Measurements from ENCODE around the gene RPUSD1. TPM values are rescaled to one million over a fixed set of nuclear protein-coding genes. Genes with fewer than 3 reads are reported as not detected.

Gene RPUSD1
- polyA plus RNA-seq, 1 donor (not counting 4 experiments of a cell fraction or from before 2014, with no cell fraction given): 11.9 TPM

GRCh38 chr16:760065-760464 lies 28.1 kb downstream of the RPUSD1 start:
- H3K9me3 ChIP-seq (ENCODE audit: control insufficient read depth, low read depth, low read length): no peaks in the 10 kb centered on the region
- peak overlapping the region; percentile 33 for H2AFZ ChIP-seq (ENCODE audit: control insufficient read depth, low read length)
- dilution Hi-C loops (cut with MboI; ENCODE audit: extremely low pct_ligation_motif_present, low sequenced_read_pairs): no loop called here
- H4K20me1 ChIP-seq (ENCODE audit: control insufficient read depth, extremely low read depth, insufficient read depth, low read length): no peaks in the 10 kb centered on the region
- H3K9me1 ChIP-seq (ENCODE audit: control insufficient read depth, extremely low read depth, insufficient read depth, low read length): no peaks in the 10 kb centered on the region
- no peaks in the 10 kb centered on the region for H3K36me3 ChIP-seq (ENCODE audit: control insufficient read depth in 2 of 2, extremely low read depth in 1 of 2, insufficient read depth in 2 of 2, low read length in 2 of 2)
- TF ChIP-seq CTCF (optimal IDR thresholded peaks at IDR 0.05 in 1 of 3, IDR thresholded peaks at IDR 0.05 in 1 of 3, conservative IDR thresholded peaks at IDR 0.05 in 1 of 3; ENCODE audit: extremely low read depth in 1 of 3, insufficient read depth in 2 of 3, low read length in 3 of 3) (no peak), EZH2 (IDR thresholded peaks at IDR 0.05; ENCODE audit: low read length) (no peak)
- DNase-seq (ENCODE audit: low read depth, low spot score) (no peak), FAIRE-seq (no peak)
- no peaks in the 10 kb centered on the region for H3K27me3 ChIP-seq (ENCODE audit: control insufficient read depth, extremely low read depth, insufficient read depth, low read length)
- peak overlapping the region; percentile 63 for H3K9ac ChIP-seq (ENCODE audit: control insufficient read depth, extremely low read depth, insufficient read depth, low read length)
- no peaks in the 10 kb centered on the region for H3K79me2 ChIP-seq (ENCODE audit: control insufficient read depth, insufficient read depth, low read length)
- H3K4me2 ChIP-seq (ENCODE audit: control insufficient read depth, extremely low read depth, insufficient read depth, low read depth, low read length): no peak overlapping the region
- H3K4me1 ChIP-seq (ENCODE audit: control insufficient read depth, extremely low read depth, insufficient read depth, low read length): peaks cover 34% of the 10 kb centered on the region
- H3K4me3 ChIP-seq (ENCODE audit: control insufficient read depth in 2 of 3, extremely low read depth in 1 of 3, insufficient read depth in 2 of 3, low read depth in 1 of 3, low read length in 3 of 3): no peak overlapping the region
- peak overlapping the region; percentile 74 for H3K27ac ChIP-seq (ENCODE audit: control insufficient read depth, insufficient read depth, low read length)

- dilution Hi-C loops (cut with MboI; ENCODE audit: extremely low pct_ligation_motif_present, low sequenced_read_pairs): no loop called here
- no peak for FAIRE-seq
- Histone ChIP-seq H3K79me2 (ENCODE audit: control insufficient read depth, insufficient read depth, low read length) (no peaks in the 10 kb centered on the region), H3K9me1 (ENCODE audit: control insufficient read depth, extremely low read depth, insufficient read depth, low read length) (no peaks in the 10 kb centered on the region), H3K36me3 (ENCODE audit: control insufficient read depth in 2 of 2, extremely low read depth in 1 of 2, insufficient read depth in 2 of 2, low read length in 2 of 2) (no peaks in the 10 kb centered on the region), H3K4me2 (ENCODE audit: control insufficient read depth, extremely low read depth, insufficient read depth, low read depth, low read length) (no peak overlapping the region), H3K9me3 (ENCODE audit: control insufficient read depth, low read depth, low read length) (no peaks in the 10 kb centered on the region), H3K4me3 (ENCODE audit: control insufficient read depth in 2 of 3, extremely low read depth in 1 of 3, insufficient read depth in 2 of 3, low read depth in 1 of 3, low read length in 3 of 3) (no peak overlapping the region), H2AFZ (ENCODE audit: control insufficient read depth, low read length) (no peak overlapping the region), H4K20me1 (ENCODE audit: control insufficient read depth, extremely low read depth, insufficient read depth, low read length) (no peaks in the 10 kb centered on the region), H3K9ac (ENCODE audit: control insufficient read depth, extremely low read depth, insufficient read depth, low read length) (no peak overlapping the region), H3K27ac (ENCODE audit: control insufficient read depth, insufficient read depth, low read length) (peak overlapping the region; percentile 74), H3K4me1 (ENCODE audit: control insufficient read depth, extremely low read depth, insufficient read depth, low read length) (peaks cover 34% of the 10 kb centered on the region), H3K27me3 (ENCODE audit: control insufficient read depth, extremely low read depth, insufficient read depth, low read length) (no peaks in the 10 kb centered on the region)
- TF ChIP-seq CTCF (optimal IDR thresholded peaks at IDR 0.05 in 1 of 3, IDR thresholded peaks at IDR 0.05 in 1 of 3, conservative IDR thresholded peaks at IDR 0.05 in 1 of 3; ENCODE audit: extremely low read depth in 1 of 3, insufficient read depth in 2 of 3, low read length in 3 of 3) (no peak), EZH2 (IDR thresholded peaks at IDR 0.05; ENCODE audit: low read length) (no peak)
- DNase-seq (ENCODE audit: low read depth, low spot score): no peak
Measured at GRCh38 chr16:759110-759910, 28.9 kb downstream of the RPUSD1 start.

Measured in keratinocyte (primary cell).